Osteocyte (in vitro differentiated cells): ENCODE data around the gene TTC28. TPM values are rescaled to one million over a fixed set of nuclear protein-coding genes. Genes with fewer than 3 reads are reported as not detected.

Source experiments
- DNase-seq: peaks from one replicate; pipeline ENCODE4 v3.0.0; 2021; ENCODE audit warnings: mixed read lengths; ENCODE audit not compliant: unreplicated experiment; ENCODE audit errors: extremely low spot score
- H3K27ac Mint-ChIP-seq: one replicate; pipeline ENCODE4 v1.8.0; 2021; ENCODE audit warnings: mild to moderate bottlenecking, mixed read lengths; ENCODE audit not compliant: unreplicated experiment
- H3K27me3 Mint-ChIP-seq: one replicate; pipeline ENCODE4 v1.8.0; 2021; ENCODE audit warnings: mixed read lengths; ENCODE audit not compliant: unreplicated experiment
- H3K36me3 Mint-ChIP-seq: one replicate; pipeline ENCODE4 v1.8.0; 2021; ENCODE audit warnings: mixed read lengths; ENCODE audit not compliant: unreplicated experiment
- H3K4me1 Mint-ChIP-seq: one replicate; pipeline ENCODE4 v1.8.0; 2021; ENCODE audit warnings: mixed read lengths; ENCODE audit not compliant: unreplicated experiment
- H3K4me3 Mint-ChIP-seq: one replicate; pipeline ENCODE4 v1.8.0; 2021; ENCODE audit warnings: mild to moderate bottlenecking, moderate library complexity, mixed read lengths; ENCODE audit not compliant: unreplicated experiment
- H3K9me3 Mint-ChIP-seq: one replicate; pipeline ENCODE4 v1.8.0; 2021; ENCODE audit warnings: mixed read lengths; ENCODE audit not compliant: unreplicated experiment
- total RNA-seq: library from RNA; stranded (reverse); gene quantifications from 2 replicates; pipeline ENCODE4 v1.2.1, GENCODE V29; 2021
- TF ChIP-seq, protein P1 (sequence below): fragments of 200-600 bp; sonication (generic); IDR thresholded peaks from 2 replicates; pipeline ENCODE4 v1.5.0; 2021; ENCODE audit warnings: antibody characterized with exemption, mild to moderate bottlenecking, moderate library complexity

TTC28 gene
- total RNA-seq, 1 donor from 2014 or later, result 70.3 TPM

DNA sequence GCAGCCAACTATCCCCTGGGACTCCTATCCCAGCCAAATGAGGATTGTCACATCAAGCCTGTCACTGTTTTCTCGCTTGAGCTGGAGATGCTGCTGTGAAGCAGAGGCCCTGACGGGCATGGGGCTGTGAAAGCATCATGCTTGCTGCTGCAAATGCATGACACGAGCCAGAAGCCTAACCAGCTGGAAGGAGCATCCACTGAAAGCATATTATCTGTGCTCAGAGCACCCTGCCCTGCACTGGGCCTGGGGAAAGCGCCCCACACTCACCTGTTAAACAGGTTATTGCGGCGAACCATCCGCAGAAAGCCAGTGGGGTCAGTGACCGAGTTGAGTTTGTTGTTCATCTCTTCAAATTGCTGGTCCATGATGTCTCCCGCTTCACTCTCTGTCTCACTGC is 649.7 kb downstream of the TTC28 start:
- peak; percentile 64 for DNase-seq
- Mint-ChIP-seq H3K27me3 (no peaks in the 10 kb centered on the region), H3K4me1 (peaks cover 26% of the 10 kb centered on the region), H3K9me3 (no peaks in the 10 kb centered on the region), H3K4me3 (no peak overlapping the region), H3K36me3 (no peaks in the 10 kb centered on the region), H3K27ac (no peak overlapping the region)
- TF ChIP-seq, protein P1, sequence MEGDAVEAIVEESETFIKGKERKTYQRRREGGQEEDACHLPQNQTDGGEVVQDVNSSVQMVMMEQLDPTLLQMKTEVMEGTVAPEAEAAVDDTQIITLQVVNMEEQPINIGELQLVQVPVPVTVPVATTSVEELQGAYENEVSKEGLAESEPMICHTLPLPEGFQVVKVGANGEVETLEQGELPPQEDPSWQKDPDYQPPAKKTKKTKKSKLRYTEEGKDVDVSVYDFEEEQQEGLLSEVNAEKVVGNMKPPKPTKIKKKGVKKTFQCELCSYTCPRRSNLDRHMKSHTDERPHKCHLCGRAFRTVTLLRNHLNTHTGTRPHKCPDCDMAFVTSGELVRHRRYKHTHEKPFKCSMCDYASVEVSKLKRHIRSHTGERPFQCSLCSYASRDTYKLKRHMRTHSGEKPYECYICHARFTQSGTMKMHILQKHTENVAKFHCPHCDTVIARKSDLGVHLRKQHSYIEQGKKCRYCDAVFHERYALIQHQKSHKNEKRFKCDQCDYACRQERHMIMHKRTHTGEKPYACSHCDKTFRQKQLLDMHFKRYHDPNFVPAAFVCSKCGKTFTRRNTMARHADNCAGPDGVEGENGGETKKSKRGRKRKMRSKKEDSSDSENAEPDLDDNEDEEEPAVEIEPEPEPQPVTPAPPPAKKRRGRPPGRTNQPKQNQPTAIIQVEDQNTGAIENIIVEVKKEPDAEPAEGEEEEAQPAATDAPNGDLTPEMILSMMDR, result no peak

DNA sequence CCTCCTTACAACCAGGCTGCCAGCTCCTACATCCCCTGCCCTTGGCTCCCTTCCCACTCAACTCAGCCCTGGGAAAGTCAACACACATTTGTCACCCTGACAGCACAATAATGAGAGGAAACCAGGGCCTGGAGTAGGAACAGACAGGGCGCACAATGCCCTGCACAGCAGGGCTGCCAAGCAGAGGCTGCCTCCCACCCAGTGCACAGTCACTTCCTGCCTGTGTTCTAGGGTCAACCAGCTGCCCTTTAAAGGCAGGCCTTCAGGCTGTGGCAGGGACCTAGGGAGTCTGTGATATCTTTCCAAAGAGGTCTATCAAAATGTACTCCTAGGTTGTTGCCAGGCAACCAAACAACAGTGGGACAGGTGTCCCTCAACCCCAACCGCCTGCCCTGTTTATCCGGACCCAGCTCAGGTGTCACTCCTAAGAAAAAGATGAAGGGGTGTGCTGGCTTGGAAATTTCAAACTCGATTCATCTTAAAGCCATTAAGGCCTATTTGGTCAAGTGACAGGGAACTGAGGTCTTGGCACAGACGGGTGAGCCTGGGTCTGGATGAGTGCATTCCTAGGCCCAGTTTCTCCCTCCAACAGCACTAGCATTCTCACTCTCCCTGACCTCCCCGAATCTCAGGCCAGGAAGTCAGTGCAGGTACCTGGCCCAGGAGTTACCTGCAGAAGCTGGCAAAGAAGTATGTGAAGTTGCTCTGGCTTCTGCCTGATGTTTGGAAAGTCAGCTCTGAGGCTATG is 650.3 kb downstream of the TTC28 start:
- no peaks in the 10 kb centered on the region for H3K9me3 Mint-ChIP-seq
- H3K27me3 Mint-ChIP-seq, result no peaks in the 10 kb centered on the region
- H3K36me3 Mint-ChIP-seq, result peaks cover 3% of the 10 kb centered on the region
- H3K4me3 Mint-ChIP-seq, result no peak overlapping the region
- TF ChIP-seq, protein P1, result no peak
- H3K27ac Mint-ChIP-seq, result peak overlapping the region; percentile 44
- peak; percentile 67 for DNase-seq
- peaks cover 20% of the 10 kb centered on the region for H3K4me1 Mint-ChIP-seq

DNA sequence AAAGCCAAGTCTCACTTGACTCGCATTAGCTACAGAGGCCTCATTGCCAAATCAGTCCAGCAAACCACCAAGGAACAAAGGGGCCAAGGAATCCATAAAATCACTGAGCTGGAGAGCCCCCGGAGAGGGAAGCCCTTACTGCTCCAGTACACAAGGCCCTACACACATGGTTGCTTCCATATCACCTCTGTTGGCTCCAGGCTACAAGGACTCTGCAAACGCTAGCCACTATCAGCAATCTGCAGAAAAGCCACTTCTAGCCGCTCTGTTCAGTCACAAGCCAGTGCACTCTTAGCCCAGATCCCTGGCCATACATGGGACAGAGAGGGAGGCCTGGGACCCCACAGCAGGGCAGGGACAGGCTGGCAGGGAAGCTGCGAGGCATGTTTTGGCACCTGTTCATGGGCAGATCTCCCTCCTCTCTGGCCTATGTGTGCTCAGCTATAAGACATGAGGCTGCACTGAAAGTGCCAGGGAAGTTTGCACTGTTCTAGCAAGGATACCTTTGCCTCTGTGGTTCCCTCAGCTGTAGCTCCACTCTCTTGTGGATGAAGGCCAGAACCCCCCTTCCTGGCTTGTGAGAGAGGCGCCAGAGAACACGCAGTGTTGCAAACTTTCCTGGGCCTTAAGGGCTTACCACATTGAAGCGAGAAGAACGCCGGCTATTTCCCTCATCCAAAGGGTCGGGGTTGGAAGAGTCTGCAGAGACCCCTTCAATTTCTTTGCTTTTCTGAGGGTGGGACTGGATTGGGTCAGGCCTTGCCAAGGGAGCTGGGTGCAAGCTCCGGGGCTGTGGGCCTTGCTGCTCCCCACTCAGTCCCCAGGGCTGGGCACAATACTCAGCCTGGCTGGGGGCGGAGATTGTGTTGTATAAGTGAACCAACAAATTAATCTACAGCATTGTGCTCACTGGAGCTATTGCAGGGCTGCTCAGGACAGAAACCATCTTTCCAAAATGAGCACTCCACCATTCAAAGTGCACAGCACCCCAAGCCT is 651.9 kb downstream of the TTC28 start:
- Mint-ChIP-seq H3K4me1 (peaks cover 13% of the 10 kb centered on the region), H3K27ac (no peak overlapping the region), H3K4me3 (no peak overlapping the region), H3K9me3 (no peaks in the 10 kb centered on the region), H3K36me3 (peaks cover 5% of the 10 kb centered on the region), H3K27me3 (no peaks in the 10 kb centered on the region)
- TF ChIP-seq, protein P1, result no peak
- DNase-seq, result peak; percentile 59

DNA sequence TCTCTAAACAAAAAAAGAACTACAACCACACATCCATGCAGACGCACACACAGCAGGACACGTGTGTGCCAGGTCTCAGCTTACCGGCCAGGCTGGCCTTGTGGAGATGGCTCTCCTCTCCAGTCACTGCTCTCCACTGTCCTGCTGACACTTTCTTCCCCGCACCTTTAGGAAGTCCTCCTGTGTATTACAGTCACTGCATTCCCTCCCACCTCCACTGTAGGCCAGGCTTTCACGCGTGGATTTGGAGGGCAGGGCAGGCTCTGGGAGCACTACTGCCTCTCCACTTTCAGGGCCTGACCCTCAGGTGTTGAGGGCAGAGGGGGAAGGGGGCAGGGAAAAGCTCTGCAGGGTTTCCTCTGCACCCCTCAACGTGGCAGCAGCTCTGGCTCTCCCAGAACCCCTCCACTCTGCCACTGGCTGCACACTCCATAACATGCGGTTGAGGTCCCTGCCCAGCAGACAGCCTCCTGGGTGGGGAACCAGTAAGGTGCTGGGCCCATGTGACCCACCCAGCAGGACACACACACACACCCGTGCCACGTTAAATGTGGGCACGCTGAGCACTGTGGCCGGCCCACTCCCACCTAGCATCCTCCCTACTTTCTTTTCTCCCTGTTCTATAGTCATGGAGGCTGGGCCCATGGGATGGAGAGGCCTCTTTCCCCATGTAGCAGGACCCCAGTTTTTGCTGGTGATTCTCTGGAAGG is 653.6 kb downstream of the TTC28 start:
- H3K9me3 Mint-ChIP-seq, result no peaks in the 10 kb centered on the region
- peaks cover 8% of the 10 kb centered on the region for H3K36me3 Mint-ChIP-seq
- no peaks in the 10 kb centered on the region for H3K27me3 Mint-ChIP-seq
- DNase-seq, result peak; percentile 69
- H3K27ac Mint-ChIP-seq, result no peak overlapping the region
- TF ChIP-seq, protein P1, result no peak
- H3K4me1 Mint-ChIP-seq, result peaks cover 19% of the 10 kb centered on the region
- H3K4me3 Mint-ChIP-seq, result no peak overlapping the region
